Lower leg skin (tissue), 4 donors: ENCODE results near the gene LDB3. TPM values are rescaled to one million over a fixed set of nuclear protein-coding genes. Genes with fewer than 3 reads are reported as not detected.

Experiments used
- DNase-seq, 2 donors: peaks; one replicate each; pipeline ENCODE4 v3.0.0-alpha.2; 2019; ENCODE audit warnings: low spot score in 2 of 2
- H3K4me3 ChIP-seq: fragments of 200-600 bp; sonication (generic); 2 replicates; pipeline ENCODE4 v1.5.1; 2017; ENCODE audit warnings: mild to moderate bottlenecking, low read depth; ENCODE audit not compliant: poor library complexity, severe bottlenecking
- CTCF ChIP-seq, 3 donors: fragments of 450-650 bp; IDR thresholded peaks; one replicate each; pipeline ENCODE4 v1.5.1; 2016; ENCODE audit warnings: antibody characterized with exemption in 3 of 3, mild to moderate bottlenecking in 3 of 3, moderate library complexity in 2 of 3
- POLR2A ChIP-seq, 2 donors: fragments of 450-650 bp; IDR thresholded peaks; one replicate each; pipeline ENCODE4 v1.6.1; 2016 to 2017; ENCODE audit warnings: antibody characterized with exemption in 2 of 2, mild to moderate bottlenecking in 1 of 2, moderate library complexity in 1 of 2
- WGBS, 2 donors: methylation state at CpG; one replicate each; pipeline ENCODE4 v1.1.5; 2018; 5-methylcytosine and 5-hydroxymethylcytosine counted together
- intact Hi-C: fragments of 100-400 bp; cut with DNase I; formaldehyde crosslinking; loops from one replicate; pipeline ENCODE4 v1.15.0; 2023; ENCODE audit warnings: low total_unique reads
- total RNA-seq, 4 donors: library from RNA; depleted of rRNA; stranded (reverse); fragments of >200 nt; gene quantifications; one replicate each; pipeline ENCODE4 v1.1.0, GENCODE V29; 2016

LDB3 gene
- total RNA-seq, 4 donors from 2014 or later: 0.46 to 2.9 (median 0.83) TPM

- intact Hi-C loops: no loop called here
- TF ChIP-seq CTCF (IDR thresholded peaks at IDR 0.05): no peak
- no peak for TF ChIP-seq POLR2A (IDR thresholded peaks at IDR 0.05)
- no peak overlapping the region for H3K4me3 ChIP-seq
- WGBS, 2 donors: 95 to 96% methylated on average over 7 to 8 of the region's 8 CpGs
- no peak for DNase-seq
These were observed 34.9 kb downstream of the LDB3 start for GRCh38 chr10:86703176-86703575.

DNA sequence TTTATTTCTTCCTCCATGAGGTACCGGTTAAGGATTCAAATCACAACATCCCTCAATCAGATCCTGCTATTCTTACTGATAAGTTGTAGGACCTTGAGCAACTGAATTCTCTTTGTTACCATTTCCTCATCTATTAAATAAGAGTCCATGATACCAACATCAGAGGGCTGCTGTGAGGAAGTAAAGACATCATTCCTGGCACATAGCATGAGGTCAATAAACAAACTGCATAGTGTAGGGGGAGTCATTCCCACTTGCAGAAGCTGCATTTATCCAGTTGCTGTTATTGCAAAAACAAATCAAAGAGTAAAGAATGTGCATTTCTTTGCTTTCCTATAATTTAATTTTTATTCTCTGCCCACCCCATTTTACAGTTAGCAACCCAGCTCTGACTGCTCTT is 36.8 kb downstream of the LDB3 start:
- intact Hi-C loops: no loop called here
- 88 to 89% methylated on average over 1 of the region's 1 CpG for WGBS, 2 donors
- H3K4me3 ChIP-seq: no peak overlapping the region
- TF ChIP-seq CTCF (IDR thresholded peaks at IDR 0.05): no peak
- no peak for TF ChIP-seq POLR2A (IDR thresholded peaks at IDR 0.05)
- no peak for DNase-seq

- no peak overlapping the region for H3K4me3 ChIP-seq
- intact Hi-C loops: no loop called here
- TF ChIP-seq POLR2A (IDR thresholded peaks at IDR 0.05): no peak
- TF ChIP-seq CTCF (IDR thresholded peaks at IDR 0.05): no peak
- no peak for DNase-seq
- WGBS, 2 donors: 89 to 92% methylated on average over 2 of the region's 2 CpGs
These were observed 37.6 kb downstream of the LDB3 start for GRCh38 chr10:86705905-86706304.

DNA sequence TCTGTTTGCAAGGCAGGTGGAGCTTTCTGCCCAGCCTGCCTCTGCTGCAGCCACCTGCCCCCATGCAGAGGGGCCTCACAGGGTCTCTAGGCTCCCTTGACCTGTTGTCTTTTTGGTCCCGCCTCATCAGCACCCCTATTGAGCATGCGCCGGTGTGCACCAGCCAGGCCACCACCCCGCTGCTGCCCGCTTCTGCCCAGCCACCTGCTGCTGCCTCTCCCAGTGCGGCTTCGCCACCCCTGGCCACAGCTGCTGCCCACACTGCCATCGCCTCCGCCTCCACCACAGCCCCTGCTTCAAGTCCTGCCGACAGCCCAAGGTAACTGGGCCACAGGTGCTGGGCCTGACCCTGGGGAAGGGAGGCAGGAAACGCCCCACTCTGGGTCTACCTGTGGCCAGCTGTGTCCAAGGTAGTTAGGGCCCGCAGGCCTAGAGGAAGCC is 38.1 kb downstream of the LDB3 start:
- 94 to 95% methylated on average over 11 to 12 of the region's 12 CpGs for whole genome bisulfite sequencing, 2 donors
- TF ChIP-seq CTCF (IDR thresholded peaks at IDR 0.05): no peak
- TF ChIP-seq POLR2A (IDR thresholded peaks at IDR 0.05): no peak
- DNase-seq: no peak
- intact Hi-C loops: no loop called here
- H3K4me3 ChIP-seq: no peak overlapping the region

DNA sequence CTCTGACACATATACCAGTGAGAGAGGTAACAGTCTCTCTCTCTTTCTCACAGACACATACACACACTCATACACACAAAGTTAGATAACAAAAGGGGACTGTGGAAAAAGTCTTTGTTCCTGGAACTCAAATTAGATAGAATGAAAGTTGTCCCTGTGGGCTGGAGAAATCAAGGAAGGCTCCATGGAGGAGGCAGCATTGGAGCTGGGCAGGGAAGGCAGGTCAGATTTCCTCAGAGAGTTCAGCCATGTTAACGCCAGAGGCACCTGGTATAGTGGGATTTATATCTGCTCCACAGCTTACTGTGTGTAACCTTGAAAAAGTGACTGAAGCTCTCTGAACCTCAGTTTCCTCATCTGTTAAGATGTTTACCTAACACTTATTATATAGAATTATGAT is 38.7 kb downstream of the LDB3 start:
- TF ChIP-seq CTCF (IDR thresholded peaks at IDR 0.05) (no peak), POLR2A (IDR thresholded peaks at IDR 0.05) (no peak)

DNA sequence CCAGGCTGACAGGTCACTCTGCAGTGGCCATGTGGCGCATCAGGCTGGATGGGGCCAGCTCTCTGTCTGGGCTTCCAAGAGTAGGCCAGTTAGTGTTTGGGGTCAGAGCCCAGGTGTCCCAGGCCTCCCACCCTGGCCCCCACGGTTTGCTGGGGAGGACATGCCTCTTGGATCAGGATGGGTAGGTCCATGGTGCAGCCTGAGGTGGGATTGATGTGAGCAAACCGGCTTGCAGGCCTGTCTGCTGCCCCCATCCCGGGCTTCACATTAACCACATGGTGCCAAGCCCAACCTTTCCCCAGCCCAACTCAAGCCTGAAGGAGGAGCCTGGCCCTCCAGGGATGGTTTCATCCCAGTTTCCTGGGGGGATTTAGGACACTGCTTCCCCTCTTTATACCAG is 39.2 kb downstream of the LDB3 start:
- TF ChIP-seq CTCF (IDR thresholded peaks at IDR 0.05) (no peak), POLR2A (IDR thresholded peaks at IDR 0.05) (no peak)
- intact Hi-C loops: no loop called here
- WGBS, 2 donors: 74 to 80% methylated on average over 4 of the region's 4 CpGs
- DNase-seq: no peak
- H3K4me3 ChIP-seq: no peak overlapping the region

More for the DNA sequence above, 38.7 kb downstream of the LDB3 start:
- 91 to 92% methylated on average over 1 of the region's 1 CpG for WGBS, 2 donors
- H3K4me3 ChIP-seq: no peak overlapping the region
- intact Hi-C loops: no loop called here
- DNase-seq: no peak
